Aorta (tissue), 5 donors: ENCODE results near the gene NUDT16. TPM values are rescaled to one million over a fixed set of nuclear protein-coding genes. Genes with fewer than 3 reads are reported as not detected.
"Not testable (repeated sequence)": the region's sequence is repeated elsewhere in the genome, so short reads cannot be mapped to it uniquely, and the experiment has no call there.

Source experiments
- ATAC-seq: fragments of 200-7000 bp; cut with Tn5 transposase; one replicate; pipeline ENCODE4 v1.9.1; 2022; ENCODE audit warnings: moderate library complexity; ENCODE audit not compliant: low FRiP score
- DNase-seq, 2 donors: peaks; one replicate each; pipeline ENCODE4 v3.0.0-alpha.2; 2020
- H3K27ac ChIP-seq, 2 donors: one replicate each; pipeline ENCODE4 v1.5.1; 2013; ENCODE audit warnings: low read length in 2 of 2, mild to moderate bottlenecking in 2 of 2, moderate library complexity in 2 of 2, control low read depth in 1 of 2, inconsistent platforms in 1 of 2, low read depth in 1 of 2
- H3K27me3 ChIP-seq, 2 donors: one replicate each; pipeline ENCODE4 v1.6.1; 2013; ENCODE audit warnings: control low read depth in 1 of 2, low read length in 1 of 2, mild to moderate bottlenecking in 1 of 2, moderate library complexity in 1 of 2; ENCODE audit not compliant: insufficient read depth in 2 of 2, control insufficient read depth in 1 of 2
- H3K36me3 ChIP-seq, 2 donors: one replicate each; pipeline ENCODE4 v1.6.1; 2013; ENCODE audit warnings: control low read depth in 1 of 2, low read length in 1 of 2, mild to moderate bottlenecking in 1 of 2; ENCODE audit not compliant: insufficient read depth in 2 of 2, control insufficient read depth in 1 of 2
- H3K4me1 ChIP-seq, 2 donors: one replicate each; pipeline ENCODE4 v1.6.1; 2013; ENCODE audit warnings: low read length in 2 of 2, control low read depth in 1 of 2, mild to moderate bottlenecking in 1 of 2, moderate library complexity in 1 of 2; ENCODE audit not compliant: insufficient read depth in 2 of 2, control insufficient read depth in 1 of 2
- H3K4me3 ChIP-seq, 2 donors: one replicate each; pipeline ENCODE4 v1.5.1; 2013; ENCODE audit warnings: low read length in 2 of 2, control low read depth in 1 of 2, mild to moderate bottlenecking in 1 of 2
- H3K9me3 ChIP-seq: one replicate; pipeline ENCODE4 v1.6.1; 2013; ENCODE audit warnings: mild to moderate bottlenecking, low read length; ENCODE audit not compliant: control insufficient read depth
- WGBS, 2 donors: extraction: QIAGEN DNeasy Blood & Tissue Kit; methylation state at CpG; one replicate each; pipeline ENCODE4 v1.1.7; 2013; 5-methylcytosine and 5-hydroxymethylcytosine counted together
- intact Hi-C, 2 donors: fragments of 100-400 bp; cut with DNase I; formaldehyde crosslinking; loops; one replicate each; pipeline versions ENCODE4 v1.14.2 to v1.15.0; 2022
- polyA plus RNA-seq, 2 donors: library from polyadenylated mRNA; stranded (reverse); fragments of 200-250 nt; gene quantifications; one replicate each; pipeline ENCODE4 v1.2.3, GENCODE V29; 2013
- total RNA-seq, 2 donors: library from RNA; stranded (reverse); fragmentation: NEBNext Ultra II Directional; extraction: Animal tissue kit (Norgen Biotek cat#: 25700); gene quantifications; one replicate each; pipeline ENCODE4 v1.2.1, GENCODE V29; 2021
- donor health status: healthy with polysubstance abuse.
- donor health status: Bipolar disorder and iron deficiency.
- donor health status: DM: no; HTN: no; CAD: no.
- donor health status: DM: no; HTN: no; CAD: no.
- donor health status: DM: yes; HTN: yes; CAD: no.

NUDT16 gene
- total and polyA plus RNA-seq, 4 donors = 20.2 to 40.4 (median 23.5) TPM

GRCh38 chr3:131371688-131372066, 9.9 kb upstream of the NUDT16 start:
- peaks cover 3 to 4% of the 10 kb centered on the region in 2 donors for H3K36me3 ChIP-seq
- intact Hi-C loops = no loop called here
- ATAC-seq = no peak

GRCh38 chr3:131374741-131375140, 6.8 kb upstream of the NUDT16 start:
- DNase-seq (no peak), ATAC-seq (no peak)
- peaks cover 0 to 4% of the 10 kb centered on the region in 2 donors for H3K4me1 ChIP-seq
- no peak overlapping the region for H3K4me3 ChIP-seq
- intact Hi-C loops = no loop called here
- H3K27me3 ChIP-seq = no peaks in the 10 kb centered on the region
- H3K27ac ChIP-seq = no peak overlapping the region
- H3K36me3 ChIP-seq = peaks cover 3 to 4% of the 10 kb centered on the region in 2 donors
- H3K9me3 ChIP-seq = no peaks in the 10 kb centered on the region
- WGBS, 2 donors = 98 to 100% methylated on average over 2 of the region's 2 CpGs

More at GRCh38 chr3:131371688-131372066, 9.9 kb upstream of the NUDT16 start:
- DNase-seq = no peak
- 91 to 95% methylated on average over 2 of the region's 2 CpGs for WGBS, 2 donors
- Histone ChIP-seq H3K27me3 (no peaks in the 10 kb centered on the region), H3K9me3 (no peaks in the 10 kb centered on the region), H3K27ac (no peak overlapping the region), H3K4me3 (no peak overlapping the region), H3K4me1 (no peaks in the 10 kb centered on the region)

- not testable (repeated sequence) for H3K9me3 ChIP-seq, H3K4me1 ChIP-seq, H3K36me3 ChIP-seq, H3K27me3 ChIP-seq, DNase-seq
- H3K4me3 ChIP-seq = peak overlapping the region; percentile 66 to 73
- H3K27ac ChIP-seq = peak overlapping the region in 1 of 2 donors; percentile 66
- peak; percentile 0 for ATAC-seq
- WGBS, 2 donors = 15 to 17% methylated on average over 16 of the region's 16 CpGs
- intact Hi-C loops = loop anchor here in 1 of 2 donors (2.0 to 10.0 kb wide), 2 partner anchors 18 to 114 kb away; no protein-coding TSS in a partner anchor
Measured at GRCh38 chr3:131380821-131381444, 641 bp upstream of the NUDT16 start.

- DNase-seq (peak in 1 of 2 donors; percentile 88), ATAC-seq (peak; percentile 36)
- no peaks in the 10 kb centered on the region for H3K27me3 ChIP-seq
- intact Hi-C loops = loop anchor here in 1 of 2 donors (10.0 kb wide), 1 partner anchor 108 kb away; no protein-coding TSS in a partner anchor
- WGBS, 2 donors = 58 to 65% methylated on average over 6 of the region's 6 CpGs
- H3K9me3 ChIP-seq = no peaks in the 10 kb centered on the region
- H3K4me3 ChIP-seq = no peak overlapping the region
- no peak overlapping the region for H3K27ac ChIP-seq
- H3K4me1 ChIP-seq = peaks cover 0 to 8% of the 10 kb centered on the region in 2 donors
- peaks cover 0 to 2% of the 10 kb centered on the region in 2 donors for H3K36me3 ChIP-seq
Measured at GRCh38 chr3:131386429-131387165, 5.0 kb downstream of the NUDT16 start.

- 44 to 45% methylated on average over 1 of the region's 1 CpG for WGBS, 2 donors
- Histone ChIP-seq H3K27ac (no peak overlapping the region), H3K27me3 (no peaks in the 10 kb centered on the region), H3K4me3 (no peak overlapping the region), H3K9me3 (no peaks in the 10 kb centered on the region), H3K4me1 (peaks cover 0 to 7% of the 10 kb centered on the region in 2 donors), H3K36me3 (peaks cover 0 to 2% of the 10 kb centered on the region in 2 donors)
- ATAC-seq = no peak
- intact Hi-C loops = loop anchor here in 1 of 2 donors (10.0 kb wide), 1 partner anchor 107 kb away; no protein-coding TSS in a partner anchor
- DNase-seq = no peak
Measured at GRCh38 chr3:131387796-131388489, 6.4 kb downstream of the NUDT16 start.

GRCh38 chr3:131388490-131388799, 6.9 kb downstream of the NUDT16 start:
- ATAC-seq (no peak), DNase-seq (no peak)
- Histone ChIP-seq H3K4me3 (no peak overlapping the region), H3K27me3 (no peaks in the 10 kb centered on the region), H3K36me3 (peaks cover 0 to 1% of the 10 kb centered on the region in 2 donors), H3K9me3 (no peaks in the 10 kb centered on the region), H3K4me1 (peaks cover 0 to 5% of the 10 kb centered on the region in 2 donors), H3K27ac (no peak overlapping the region)
- WGBS, 2 donors = 61 to 71% methylated on average over 2 of the region's 2 CpGs
- intact Hi-C loops = loop anchor here in 1 of 2 donors (10.0 kb wide), 1 partner anchor 106 kb away; no protein-coding TSS in a partner anchor

- DNase-seq = no peak
Measured at GRCh38 chr3:131390331-131390730, 8.8 kb downstream of the NUDT16 start.

GRCh38 chr3:131393051-131393450, 11.5 kb downstream of the NUDT16 start:
- 29 to 35% methylated on average over 6 of the region's 6 CpGs for WGBS, 2 donors
- Histone ChIP-seq H3K36me3 (no peaks in the 10 kb centered on the region), H3K4me3 (no peak overlapping the region), H3K4me1 (no peaks in the 10 kb centered on the region), H3K27ac (no peak overlapping the region), H3K27me3 (no peaks in the 10 kb centered on the region), H3K9me3 (no peaks in the 10 kb centered on the region)
- intact Hi-C loops = no loop called here
- no peak for ATAC-seq
- DNase-seq = no peak

More at GRCh38 chr3:131390331-131390730, 8.8 kb downstream of the NUDT16 start:
- Histone ChIP-seq H3K4me3 (no peak overlapping the region), H3K4me1 (peaks cover 0 to 5% of the 10 kb centered on the region in 2 donors), H3K27me3 (no peaks in the 10 kb centered on the region), H3K36me3 (no peaks in the 10 kb centered on the region), H3K27ac (no peak overlapping the region), H3K9me3 (no peaks in the 10 kb centered on the region)
- intact Hi-C loops = no loop called here
- 79 to 80% methylated on average over 2 of the region's 2 CpGs for WGBS, 2 donors
- no peak for ATAC-seq
